Upper lobe of left lung (tissue), 6 donors: ENCODE data around the gene SRPRB. TPM values are rescaled to one million over a fixed set of nuclear protein-coding genes. Genes with fewer than 3 reads are reported as not detected.

Experiments used
- ATAC-seq, 2 donors: fragments of 200-7000 bp; cut with Tn5 transposase; one replicate each; pipeline ENCODE4 v1.9.1; 2022; ENCODE audit warnings: mild to moderate bottlenecking in 2 of 2, moderate library complexity in 2 of 2; ENCODE audit not compliant: low FRiP score in 2 of 2
- DNase-seq, 2 donors: peaks; one replicate each; pipeline ENCODE4 v3.0.0-alpha.2; 2019 to 2020
- H3K27ac ChIP-seq, 4 donors: fragments of 200-600 bp; sonication (generic); one replicate each; pipeline ENCODE4 v1.5.1; 2016 to 2019
- H3K27me3 ChIP-seq, 4 donors: fragments of 200-600 bp; sonication (generic); one replicate each; pipeline ENCODE4 v1.5.1; 2017 to 2019
- H3K36me3 ChIP-seq, 4 donors: fragments of 200-600 bp; sonication (generic); one replicate each; pipeline ENCODE4 v1.5.1; 2016 to 2019
- H3K4me1 ChIP-seq, 4 donors: fragments of 200-600 bp; sonication (generic); one replicate each; pipeline ENCODE4 v1.5.1; 2018 to 2019
- H3K4me3 ChIP-seq, 4 donors: fragments of 200-600 bp; sonication (generic); one replicate each; pipeline ENCODE4 v1.5.1; 2017 to 2019; ENCODE audit warnings: mild to moderate bottlenecking in 2 of 4, moderate library complexity in 1 of 4
- H3K9me3 ChIP-seq, 4 donors: fragments of 200-600 bp; sonication (generic); one replicate each; pipeline ENCODE4 v1.5.1; 2018 to 2019
- EP300 ChIP-seq, 4 donors: sonication (generic); formaldehyde crosslinking; IDR thresholded peaks; one replicate each; pipeline ENCODE4 v1.5.1; 2017; ENCODE audit warnings: antibody characterized with exemption in 4 of 4, control low read depth in 2 of 4
- POLR2A ChIP-seq, 4 donors: fragments of 450-650 bp; IDR thresholded peaks; one replicate each; pipeline ENCODE4 v1.5.1; 2016 to 2017; ENCODE audit warnings: antibody characterized with exemption in 4 of 4, mild to moderate bottlenecking in 2 of 4
- POLR2AphosphoS5 ChIP-seq, 2 donors: sonication (generic); formaldehyde crosslinking; IDR thresholded peaks; one replicate each; pipeline ENCODE4 v1.5.1; 2017; ENCODE audit warnings: antibody characterized with exemption in 2 of 2
- WGBS, 2 donors: methylation state at CpG; one replicate each; pipeline ENCODE4 v1.1.5; 2017 to 2018; 5-methylcytosine and 5-hydroxymethylcytosine counted together
- total RNA-seq, 6 donors: library from RNA; depleted of rRNA in 4 of 6; stranded (reverse); fragments of >200 nt in 4 of 6; gene quantifications; one replicate each; pipeline versions ENCODE4 v1.1.0 to v1.2.1, GENCODE V29; 2016 to 2021
- TF ChIP-seq, protein P1 (sequence below), 6 experiments: fragments of 450-650 bp in 4 of 6; fragments of 200-600 bp in 2 of 6; sonication (generic) in 2 of 6; IDR thresholded peaks; one replicate each; pipeline ENCODE4 v1.5.1; 2016 to 2019; ENCODE audit warnings: antibody characterized with exemption in 6 of 6
- donor health status: DM: no; HTN: no; CAD: no; lungs with moderate emphysema.
- donor health status: DM: no; HTN: yes; CAD: no; lungs with severe emphysema.

SRPRB gene
- total RNA-seq, 6 donors from 2014 or later, result 7.3 to 73.8 (median 34.2) TPM

DNA sequence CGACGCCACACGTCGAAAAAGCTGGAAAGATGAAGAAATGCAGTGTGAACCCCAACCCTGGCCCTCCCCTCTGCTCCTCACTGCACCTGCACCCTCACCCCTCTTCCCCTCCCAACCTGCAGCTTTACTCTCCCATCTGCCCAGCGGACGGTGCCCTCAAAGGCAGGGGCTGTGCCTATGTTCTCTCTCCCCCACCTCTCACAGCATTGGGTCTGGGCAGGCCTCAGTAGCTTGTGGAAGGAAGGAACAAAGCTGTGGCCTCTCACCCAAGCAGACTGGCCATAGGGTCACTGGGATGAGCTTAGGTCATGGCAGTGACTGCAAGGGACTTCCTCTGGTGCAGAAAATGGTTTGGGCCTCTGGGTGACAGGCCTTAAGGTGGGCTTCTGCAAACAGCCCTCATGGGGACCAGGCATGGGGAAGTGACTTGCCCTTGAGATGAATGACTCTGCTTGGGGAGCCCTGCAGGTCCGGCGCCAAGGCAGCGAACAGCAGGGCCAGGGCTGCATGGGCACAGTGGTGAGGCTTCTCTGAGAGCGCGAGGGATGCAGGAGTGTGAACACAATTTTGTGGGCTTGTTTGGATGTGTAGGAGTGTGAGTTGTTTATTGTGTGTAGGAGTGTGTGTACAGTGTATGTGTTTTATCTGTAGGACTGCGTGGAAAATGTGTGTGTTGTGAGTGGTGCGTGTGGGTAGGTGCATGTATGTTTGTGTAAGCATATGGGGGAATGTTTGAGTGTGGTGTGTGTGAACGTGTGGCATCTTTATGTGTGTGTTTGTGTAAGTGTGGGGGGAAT, 29.2 kb downstream of the SRPRB start:
- WGBS, 2 donors, result 94 to 95% methylated on average over 14 of the region's 14 CpGs
- no peak overlapping the region for H3K27ac ChIP-seq
- H3K36me3 ChIP-seq, result no peaks in the 10 kb centered on the region
- DNase-seq (no peak), ATAC-seq (no peak)
- no peaks in the 10 kb centered on the region for H3K9me3 ChIP-seq
- H3K27me3 ChIP-seq, result no peaks in the 10 kb centered on the region
- H3K4me3 ChIP-seq, result no peak overlapping the region
- no peaks in the 10 kb centered on the region for H3K4me1 ChIP-seq
- TF ChIP-seq EP300 (IDR thresholded peaks at IDR 0.05) (no peak), POLR2A (IDR thresholded peaks at IDR 0.05) (no peak), POLR2AphosphoS5 (IDR thresholded peaks at IDR 0.05) (no peak)
- TF ChIP-seq, protein P1, sequence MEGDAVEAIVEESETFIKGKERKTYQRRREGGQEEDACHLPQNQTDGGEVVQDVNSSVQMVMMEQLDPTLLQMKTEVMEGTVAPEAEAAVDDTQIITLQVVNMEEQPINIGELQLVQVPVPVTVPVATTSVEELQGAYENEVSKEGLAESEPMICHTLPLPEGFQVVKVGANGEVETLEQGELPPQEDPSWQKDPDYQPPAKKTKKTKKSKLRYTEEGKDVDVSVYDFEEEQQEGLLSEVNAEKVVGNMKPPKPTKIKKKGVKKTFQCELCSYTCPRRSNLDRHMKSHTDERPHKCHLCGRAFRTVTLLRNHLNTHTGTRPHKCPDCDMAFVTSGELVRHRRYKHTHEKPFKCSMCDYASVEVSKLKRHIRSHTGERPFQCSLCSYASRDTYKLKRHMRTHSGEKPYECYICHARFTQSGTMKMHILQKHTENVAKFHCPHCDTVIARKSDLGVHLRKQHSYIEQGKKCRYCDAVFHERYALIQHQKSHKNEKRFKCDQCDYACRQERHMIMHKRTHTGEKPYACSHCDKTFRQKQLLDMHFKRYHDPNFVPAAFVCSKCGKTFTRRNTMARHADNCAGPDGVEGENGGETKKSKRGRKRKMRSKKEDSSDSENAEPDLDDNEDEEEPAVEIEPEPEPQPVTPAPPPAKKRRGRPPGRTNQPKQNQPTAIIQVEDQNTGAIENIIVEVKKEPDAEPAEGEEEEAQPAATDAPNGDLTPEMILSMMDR (IDR thresholded peaks at IDR 0.05), result no peak

DNA sequence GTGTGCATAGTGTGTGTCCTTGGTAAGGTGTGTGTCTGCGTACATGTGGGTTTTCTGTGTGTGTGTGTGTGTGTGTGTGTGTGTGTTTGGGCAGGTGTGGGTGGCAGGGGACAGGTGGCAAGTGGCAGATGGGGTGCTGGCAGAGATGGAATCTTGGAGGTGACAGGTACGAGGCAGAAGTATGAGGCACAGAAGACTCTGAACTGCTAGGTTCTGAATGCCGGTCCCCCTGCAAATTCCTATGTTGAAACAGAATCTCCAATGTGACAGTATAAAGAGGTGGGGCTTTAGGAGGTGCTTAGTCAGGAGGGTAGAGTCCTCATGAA, 29.8 kb downstream of the SRPRB start:
- Histone ChIP-seq H3K4me1 (no peaks in the 10 kb centered on the region), H3K27me3 (no peaks in the 10 kb centered on the region), H3K4me3 (no peak overlapping the region), H3K36me3 (no peaks in the 10 kb centered on the region), H3K27ac (no peak overlapping the region), H3K9me3 (no peaks in the 10 kb centered on the region)
- whole genome bisulfite sequencing, 2 donors, result 87 to 98% methylated on average over 3 of the region's 3 CpGs
- DNase-seq (no peak), ATAC-seq (no peak)
- TF ChIP-seq, protein P1 (IDR thresholded peaks at IDR 0.05), result no peak
- TF ChIP-seq EP300 (IDR thresholded peaks at IDR 0.05) (no peak), POLR2AphosphoS5 (IDR thresholded peaks at IDR 0.05) (no peak), POLR2A (IDR thresholded peaks at IDR 0.05) (no peak)

DNA sequence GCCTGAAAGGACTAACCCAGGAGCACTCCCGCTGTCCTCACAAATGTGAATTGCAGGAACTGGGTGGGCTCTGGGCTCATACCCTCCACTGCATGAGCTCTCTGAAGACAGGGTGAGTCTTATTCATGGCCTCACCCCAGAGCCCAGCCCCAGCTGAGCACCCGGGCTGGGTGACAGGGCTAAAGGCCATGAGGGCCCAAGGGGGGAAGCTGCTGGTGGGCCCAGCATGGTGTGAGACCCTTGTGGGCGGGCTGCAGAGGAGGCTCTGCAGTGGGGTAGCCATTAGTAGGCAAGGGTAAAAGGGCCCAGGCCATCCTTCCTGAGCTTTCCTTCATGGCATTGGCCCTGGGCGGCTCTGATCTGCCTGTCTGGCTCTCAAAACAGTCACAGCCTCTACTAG, 30.3 kb downstream of the SRPRB start:
- DNase-seq (no peak), ATAC-seq (no peak)
- whole genome bisulfite sequencing, 2 donors, result 89 to 90% methylated on average over 2 to 4 of the region's 4 CpGs
- Histone ChIP-seq H3K4me3 (no peak overlapping the region), H3K4me1 (no peaks in the 10 kb centered on the region), H3K9me3 (no peaks in the 10 kb centered on the region), H3K27ac (no peak overlapping the region), H3K27me3 (no peaks in the 10 kb centered on the region), H3K36me3 (no peaks in the 10 kb centered on the region)
- TF ChIP-seq, protein P1 (IDR thresholded peaks at IDR 0.05), result no peak
- no peak for TF ChIP-seq EP300 (IDR thresholded peaks at IDR 0.05)
- TF ChIP-seq POLR2AphosphoS5 (IDR thresholded peaks at IDR 0.05), result no peak
- TF ChIP-seq POLR2A (IDR thresholded peaks at IDR 0.05), result no peak

DNA sequence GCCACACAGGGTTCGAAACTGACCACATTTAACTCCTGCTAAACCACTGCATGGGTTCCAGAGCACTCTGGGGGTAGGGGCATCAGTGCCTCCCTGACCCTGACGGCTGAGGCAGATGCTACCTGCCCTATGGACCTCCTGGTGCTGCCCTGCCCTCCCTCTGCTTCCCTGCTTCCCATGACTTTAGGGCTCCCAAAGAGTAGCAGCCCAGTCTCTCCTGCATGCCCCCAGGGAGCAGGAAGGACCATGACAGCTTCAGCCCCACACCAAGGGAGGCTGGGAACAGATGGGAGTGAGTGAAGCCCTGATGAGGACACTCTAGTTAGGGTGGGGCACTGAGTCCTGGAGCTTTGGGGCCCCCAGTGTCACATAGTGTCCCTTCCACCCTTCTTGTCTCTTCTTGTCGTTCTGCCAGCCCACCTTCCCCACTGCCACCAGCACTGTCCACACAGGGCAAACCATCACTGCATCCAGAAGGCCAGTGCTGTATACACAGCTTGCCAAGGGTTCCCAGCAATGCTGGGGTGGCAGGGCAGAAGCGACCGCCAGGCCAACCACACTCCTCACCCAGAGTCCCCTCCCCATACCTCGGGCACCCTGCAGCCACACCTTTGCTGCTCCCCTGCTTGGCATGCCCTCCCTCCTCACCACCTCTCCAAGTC, 31.0 kb downstream of the SRPRB start:
- H3K36me3 ChIP-seq, result no peaks in the 10 kb centered on the region
- H3K4me1 ChIP-seq, result no peaks in the 10 kb centered on the region
- no peaks in the 10 kb centered on the region for H3K27me3 ChIP-seq
- no peak for DNase-seq
- 76 to 79% methylated on average over 4 to 6 of the region's 6 CpGs for WGBS, 2 donors
- H3K4me3 ChIP-seq, result no peak overlapping the region
- no peaks in the 10 kb centered on the region for H3K9me3 ChIP-seq
- H3K27ac ChIP-seq, result no peak overlapping the region
- no peak for ATAC-seq
- TF ChIP-seq, protein P1 (IDR thresholded peaks at IDR 0.05), result no peak
- TF ChIP-seq POLR2A (IDR thresholded peaks at IDR 0.05) (no peak), POLR2AphosphoS5 (IDR thresholded peaks at IDR 0.05) (no peak), EP300 (IDR thresholded peaks at IDR 0.05) (no peak)
